Measurements from ENCODE around the gene PCDHGB4.
"Not testable (repeated sequence)": the region's sequence is repeated elsewhere in the genome, so short reads cannot be mapped to it uniquely, and the experiment has no call there.

PCDHGB4 gene

GRCh38 chr5:141369994-141370848 lies 17.3 kb upstream of the PCDHGB4 start, which contains the start of gene PCDHGB3:
TSS of gene PCDHGB3 (plus strand) at chr5:141370242. CDS start at chr5:141370395, 153 bp downstream.
- no peak for DNase-seq

GRCh38 chr5:141371572-141372475 lies 15.7 kb upstream of the PCDHGB4 start:
- DNase-seq, result no peak

GRCh38 chr5:141373673-141374317 lies 13.7 kb upstream of the PCDHGB4 start, which contains the start of gene PCDHGA6:
TSS of gene PCDHGA6 (plus strand) at chr5:141373891. CDS start at chr5:141374084, 193 bp downstream.
- no peak for DNase-seq

- no peak for DNase-seq
These were observed 12.9 kb upstream of the PCDHGB4 start for GRCh38 chr5:141374627-141375026.

GRCh38 chr5:141375444-141376155 lies 11.9 kb upstream of the PCDHGB4 start:
- DNase-seq, result not testable (repeated sequence)

- no peak for DNase-seq
These were observed 4.8 kb upstream of the PCDHGB4 start, which contains the start of gene PCDHGA7 for GRCh38 chr5:141382469-141383294. TSS of gene PCDHGA7 (plus strand) at chr5:141382742. CDS start at chr5:141382900, 158 bp downstream.

GRCh38 chr5:141383345-141383744 lies 4.2 kb upstream of the PCDHGB4 start:
- DNase-seq, result no peak

GRCh38 chr5:141384471-141385267 lies 2.8 kb upstream of the PCDHGB4 start:
- no peak for DNase-seq

GRCh38 chr5:141388661-141389060 lies 1.2 kb downstream of the PCDHGB4 start:
- no peak for DNase-seq

- no peak for DNase-seq
These were observed 1.9 kb downstream of the PCDHGB4 start for GRCh38 chr5:141389153-141390042.

GRCh38 chr5:141392429-141393198 lies 5.1 kb downstream of the PCDHGB4 start, which contains the start of gene PCDHGA8:
TSS of gene PCDHGA8 (plus strand) at chr5:141392633. CDS start at chr5:141392814, 181 bp downstream.
- DNase-seq, result no peak

GRCh38 chr5:141393267-141393666 lies 5.8 kb downstream of the PCDHGB4 start:
- DNase-seq, result no peak

- DNase-seq, result not testable (repeated sequence)
These were observed 7.1 kb downstream of the PCDHGB4 start for GRCh38 chr5:141394401-141395187.

GRCh38 chr5:141397756-141398551 lies 10.5 kb downstream of the PCDHGB4 start, which contains the start of gene PCDHGB5:
TSS of gene PCDHGB5 (plus strand) at chr5:141397947. CDS start at chr5:141398128, 181 bp downstream.
- not testable (repeated sequence) for DNase-seq

GRCh38 chr5:141398608-141399007 lies 11.1 kb downstream of the PCDHGB4 start:
- DNase-seq, result no peak

- DNase-seq, result no peak
These were observed 12.2 kb downstream of the PCDHGB4 start for GRCh38 chr5:141399555-141400258.

Data from DMS79 treated with DMSO at 0.1 percent for 48 hours (cell line).